Vagina (tissue), 2 donors: ENCODE data around the gene PTPRF. TPM values are rescaled to one million over a fixed set of nuclear protein-coding genes. Genes with fewer than 3 reads are reported as not detected.

Source experiments
- DNase-seq, 2 donors: peaks; one replicate each; pipeline ENCODE4 v3.0.0-alpha.2; 2017; ENCODE audit errors: extremely low spot score in 2 of 2
- H3K27ac ChIP-seq: fragments of 200-600 bp; sonication (generic); one replicate; pipeline ENCODE4 v1.5.1; 2019
- H3K27me3 ChIP-seq: fragments of 200-600 bp; sonication (generic); one replicate; pipeline ENCODE4 v1.5.1; 2019
- H3K36me3 ChIP-seq, 2 donors: fragments of 200-600 bp; sonication (generic); one replicate each; pipeline ENCODE4 v1.5.1; 2017 to 2019
- H3K4me1 ChIP-seq: fragments of 200-600 bp; sonication (generic); one replicate; pipeline ENCODE4 v1.5.1; 2019
- H3K4me3 ChIP-seq, 2 donors: fragments of 200-600 bp; sonication (generic); 1 replicate in 1 of 2; 2 replicates in 1 of 2; pipeline ENCODE4 v1.5.1; 2016 to 2019
- H3K9me3 ChIP-seq: fragments of 200-600 bp; sonication (generic); one replicate; pipeline ENCODE4 v1.5.1; 2019
- CTCF ChIP-seq, 3 experiments: fragments of 450-650 bp in 2 of 3; fragments of 200-600 bp in 1 of 3; sonication (generic) in 1 of 3; IDR thresholded peaks; one replicate each; pipeline ENCODE4 v1.5.1; 2017 to 2019; ENCODE audit warnings: antibody characterized with exemption in 3 of 3, mild to moderate bottlenecking in 2 of 3, moderate library complexity in 2 of 3
- POLR2A ChIP-seq, 2 donors: fragments of 450-650 bp; IDR thresholded peaks; one replicate each; pipeline ENCODE4 v1.6.1; 2017; ENCODE audit warnings: antibody characterized with exemption in 2 of 2, mild to moderate bottlenecking in 2 of 2, moderate library complexity in 2 of 2
- POLR2AphosphoS5 ChIP-seq, 2 donors: sonication (generic); formaldehyde crosslinking; IDR thresholded peaks; one replicate each; pipeline ENCODE4 v1.9.0; 2017; ENCODE audit warnings: antibody characterized with exemption in 2 of 2, mild to moderate bottlenecking in 2 of 2, low read depth in 1 of 2; ENCODE audit not compliant: insufficient read depth in 1 of 2
- intact Hi-C: fragments of 100-400 bp; cut with DNase I; formaldehyde crosslinking; loops from one replicate; pipeline ENCODE4 v1.15.1; 2023
- total RNA-seq: library from RNA; depleted of rRNA; stranded (reverse); fragments of >200 nt; gene quantifications from one replicate; pipeline ENCODE4 v1.2.3, GENCODE V29; 2016

The PTPRF gene
- total RNA-seq, 1 donor from 2014 or later = 139 TPM

GRCh38 chr1:43617668-43618067, 87.0 kb downstream of the PTPRF start:
- no peaks in the 10 kb centered on the region for H3K27me3 ChIP-seq
- intact Hi-C loops = no loop called here
- H3K4me1 ChIP-seq = peaks cover 8% of the 10 kb centered on the region
- H3K27ac ChIP-seq = no peak overlapping the region
- no peak for DNase-seq
- TF ChIP-seq POLR2A (IDR thresholded peaks at IDR 0.05) = no peak
- no peak for TF ChIP-seq POLR2AphosphoS5 (IDR thresholded peaks at IDR 0.05; ENCODE audit: insufficient read depth in 1 of 2, low read depth in 1 of 2)
- TF ChIP-seq CTCF (IDR thresholded peaks at IDR 0.05) = no peak
- H3K36me3 ChIP-seq = peaks cover 0 to 72% of the 10 kb centered on the region in 2 donors
- H3K4me3 ChIP-seq = no peak overlapping the region
- no peaks in the 10 kb centered on the region for H3K9me3 ChIP-seq

GRCh38 chr1:43618521-43619313, 88.0 kb downstream of the PTPRF start:
- peaks cover 0 to 65% of the 10 kb centered on the region in 2 donors for H3K36me3 ChIP-seq
- no peak overlapping the region for H3K4me3 ChIP-seq
- no peaks in the 10 kb centered on the region for H3K9me3 ChIP-seq
- TF ChIP-seq POLR2A (IDR thresholded peaks at IDR 0.05) (no peak), CTCF (IDR thresholded peaks at IDR 0.05) (no peak), POLR2AphosphoS5 (IDR thresholded peaks at IDR 0.05; ENCODE audit: insufficient read depth in 1 of 2, low read depth in 1 of 2) (no peak)
- no peak overlapping the region for H3K27ac ChIP-seq
- H3K4me1 ChIP-seq = peaks cover 15% of the 10 kb centered on the region
- DNase-seq = no peak
- no peaks in the 10 kb centered on the region for H3K27me3 ChIP-seq
- intact Hi-C loops = no loop called here

GRCh38 chr1:43619314-43619790, 88.7 kb downstream of the PTPRF start:
- no peak for TF ChIP-seq POLR2A (IDR thresholded peaks at IDR 0.05)
- no peak for TF ChIP-seq CTCF (IDR thresholded peaks at IDR 0.05)
- no peak for TF ChIP-seq POLR2AphosphoS5 (IDR thresholded peaks at IDR 0.05; ENCODE audit: insufficient read depth in 1 of 2, low read depth in 1 of 2)
- Histone ChIP-seq H3K36me3 (peaks cover 0 to 58% of the 10 kb centered on the region in 2 donors), H3K27me3 (no peaks in the 10 kb centered on the region), H3K27ac (no peak overlapping the region), H3K9me3 (no peaks in the 10 kb centered on the region), H3K4me3 (no peak overlapping the region), H3K4me1 (peaks cover 15% of the 10 kb centered on the region)
- DNase-seq = no peak
- intact Hi-C loops = no loop called here

- Histone ChIP-seq H3K9me3 (no peaks in the 10 kb centered on the region), H3K4me3 (no peak overlapping the region), H3K4me1 (peaks cover 15% of the 10 kb centered on the region), H3K36me3 (peaks cover 0 to 49% of the 10 kb centered on the region in 2 donors), H3K27ac (no peak overlapping the region), H3K27me3 (no peaks in the 10 kb centered on the region)
- intact Hi-C loops = no loop called here
- TF ChIP-seq POLR2A (IDR thresholded peaks at IDR 0.05) (no peak), CTCF (IDR thresholded peaks at IDR 0.05) (no peak), POLR2AphosphoS5 (IDR thresholded peaks at IDR 0.05; ENCODE audit: insufficient read depth in 1 of 2, low read depth in 1 of 2) (no peak)
- no peak for DNase-seq
Measured at GRCh38 chr1:43619996-43620920, 89.6 kb downstream of the PTPRF start.
